Activated CD4-positive, alpha-beta T cell treated with anti-CD3 and anti-CD28 coated beads for 36 hours (primary cell): ENCODE results near the gene TMEM238L. TPM values are rescaled to one million over a fixed set of nuclear protein-coding genes. Genes with fewer than 3 reads are reported as not detected.
A peak's percentile ranks its signal among the peaks of the same experiment; 100 is the strongest.

Source experiments
- ATAC-seq: fragments of 200-7000 bp; cut with Tn5 transposase; one replicate; pipeline ENCODE4 v1.10.0; 2021; ENCODE audit warnings: mild to moderate bottlenecking, moderate library complexity
- CTCF ChIA-PET: fragments of 350-600 bp; sonication (Branson Sonifier 250); formaldehyde crosslinking; loops from one replicate; lab custom pipeline; 2021; ENCODE audit warnings: antibody characterized with exemption; lab: Charles Lee
- POLR2A ChIA-PET: fragments of 350-600 bp; sonication (Branson Sonifier 250); formaldehyde crosslinking; loops from one replicate; lab custom pipeline; 2021; ENCODE audit warnings: antibody characterized with exemption, inconsistent platforms; lab: Charles Lee
- DNase-seq: peaks from one replicate; pipeline ENCODE4 v3.0.0-alpha.2; 2020
- H3K27ac Mint-ChIP-seq: one replicate; pipeline ENCODE4 v1.8.0; 2021; ENCODE audit warnings: mixed read lengths
- H3K27me3 Mint-ChIP-seq: one replicate; pipeline ENCODE4 v1.8.0; 2021; ENCODE audit warnings: mixed read lengths
- H3K36me3 Mint-ChIP-seq: one replicate; pipeline ENCODE4 v1.8.0; 2021; ENCODE audit warnings: low read depth, mixed read lengths
- H3K4me1 Mint-ChIP-seq: one replicate; pipeline ENCODE4 v1.8.0; 2021; ENCODE audit warnings: mixed read lengths
- H3K4me3 Mint-ChIP-seq: one replicate; pipeline ENCODE4 v1.8.0; 2021; ENCODE audit warnings: mild to moderate bottlenecking, moderate library complexity, mixed read lengths
- H3K9me3 Mint-ChIP-seq: one replicate; pipeline ENCODE4 v1.8.0; 2021; ENCODE audit warnings: low read depth, mixed read lengths
- intact Hi-C, 2 experiments: fragments of 100-400 bp; cut with DNase I in 1 of 2; cut with micrococcal nuclease in 1 of 2; formaldehyde crosslinking; loops; one replicate each; pipeline versions ENCODE4 v1.14.2 to v1.15.1; 2022 to 2024; cut with DNase I, micrococcal nuclease
- total RNA-seq, 2 experiments: library from RNA; stranded (reverse); gene quantifications; one replicate each; pipeline ENCODE4 v1.2.3, GENCODE V29; 2021

The TMEM238L gene
- total RNA-seq, 2 experiments from 2014 or later, result not detected

- Mint-ChIP-seq H3K9me3 (no peaks in the 10 kb centered on the region), H3K36me3 (no peaks in the 10 kb centered on the region), H3K27ac (no peak overlapping the region), H3K4me1 (no peaks in the 10 kb centered on the region), H3K27me3 (no peaks in the 10 kb centered on the region), H3K4me3 (no peak overlapping the region)
- DNase-seq (no peak), ATAC-seq (no peak)
- intact Hi-C loops, result no loop called here
- CTCF ChIA-PET, result no interaction called here
- POLR2A ChIA-PET, result no interaction called here
Observed at GRCh38 chr17:10804546-10804945, 647 bp upstream of the TMEM238L start.

GRCh38 chr17:10803350-10803749, 549 bp downstream of the TMEM238L start:
- CTCF ChIA-PET, result no interaction called here
- no peak for ATAC-seq
- no peaks in the 10 kb centered on the region for H3K36me3 Mint-ChIP-seq

GRCh38 chr17:10802496-10803284, 1.2 kb downstream of the TMEM238L start:
- no peaks in the 10 kb centered on the region for H3K4me1 Mint-ChIP-seq
- no peaks in the 10 kb centered on the region for H3K9me3 Mint-ChIP-seq
- ChIA-PET CTCF (no interaction called here), POLR2A (no interaction called here)
- no peaks in the 10 kb centered on the region for H3K27me3 Mint-ChIP-seq
- H3K36me3 Mint-ChIP-seq, result no peaks in the 10 kb centered on the region
- no peak overlapping the region for H3K27ac Mint-ChIP-seq
- intact Hi-C loops, result no loop called here
- H3K4me3 Mint-ChIP-seq, result no peak overlapping the region
- ATAC-seq (no peak), DNase-seq (no peak)

More at GRCh38 chr17:10803350-10803749, 549 bp downstream of the TMEM238L start:
- POLR2A ChIA-PET, result no interaction called here
- Mint-ChIP-seq H3K27me3 (no peaks in the 10 kb centered on the region), H3K4me3 (no peak overlapping the region), H3K4me1 (no peaks in the 10 kb centered on the region), H3K27ac (no peak overlapping the region), H3K9me3 (no peaks in the 10 kb centered on the region)
- DNase-seq, result no peak
- intact Hi-C loops, result no loop called here

- no peak for DNase-seq
- intact Hi-C loops, result no loop called here
- ATAC-seq, result no peak
- Mint-ChIP-seq H3K27me3 (no peaks in the 10 kb centered on the region), H3K9me3 (no peaks in the 10 kb centered on the region), H3K36me3 (no peaks in the 10 kb centered on the region), H3K4me1 (no peaks in the 10 kb centered on the region), H3K27ac (no peak overlapping the region), H3K4me3 (no peak overlapping the region)
- ChIA-PET CTCF (interaction anchor here (0.8 kb wide), 1 partner anchor 26 kb away, joined by 3 read pairs; no protein-coding TSS in a partner anchor), POLR2A (no interaction called here)
Observed at GRCh38 chr17:10799407-10799806, 4.5 kb downstream of the TMEM238L start.

- CTCF ChIA-PET, result no interaction called here
- no peaks in the 10 kb centered on the region for H3K36me3 Mint-ChIP-seq
- DNase-seq (no peak), ATAC-seq (no peak)
- intact Hi-C loops, result no loop called here
- POLR2A ChIA-PET, result no interaction called here
- no peak overlapping the region for H3K4me3 Mint-ChIP-seq
- no peak overlapping the region for H3K27ac Mint-ChIP-seq
- H3K4me1 Mint-ChIP-seq, result no peaks in the 10 kb centered on the region
- H3K27me3 Mint-ChIP-seq, result no peaks in the 10 kb centered on the region
- no peaks in the 10 kb centered on the region for H3K9me3 Mint-ChIP-seq
Observed at GRCh38 chr17:10798910-10799309, 5.0 kb downstream of the TMEM238L start.

GRCh38 chr17:10798332-10798749, 5.6 kb downstream of the TMEM238L start:
- ChIA-PET POLR2A (no interaction called here), CTCF (no interaction called here)
- no peaks in the 10 kb centered on the region for H3K9me3 Mint-ChIP-seq
- intact Hi-C loops, result no loop called here
- no peak overlapping the region for H3K4me3 Mint-ChIP-seq
- no peaks in the 10 kb centered on the region for H3K36me3 Mint-ChIP-seq
- ATAC-seq (no peak), DNase-seq (no peak)
- no peaks in the 10 kb centered on the region for H3K4me1 Mint-ChIP-seq
- H3K27me3 Mint-ChIP-seq, result no peaks in the 10 kb centered on the region
- no peak overlapping the region for H3K27ac Mint-ChIP-seq

- Mint-ChIP-seq H3K27me3 (no peaks in the 10 kb centered on the region), H3K9me3 (no peaks in the 10 kb centered on the region), H3K4me1 (no peaks in the 10 kb centered on the region), H3K4me3 (no peak overlapping the region), H3K27ac (no peak overlapping the region), H3K36me3 (no peaks in the 10 kb centered on the region)
- no peak for DNase-seq
- intact Hi-C loops, result no loop called here
- ATAC-seq, result no peak
- POLR2A ChIA-PET, result no interaction called here
- CTCF ChIA-PET, result interaction anchor here (1.0 kb wide), 1 partner anchor 25 kb away, joined by 3 read pairs; no protein-coding TSS in a partner anchor
Observed at GRCh38 chr17:10797476-10798328, 6.2 kb downstream of the TMEM238L start.

- DNase-seq, result no peak
- H3K36me3 Mint-ChIP-seq, result no peaks in the 10 kb centered on the region
- H3K27me3 Mint-ChIP-seq, result no peaks in the 10 kb centered on the region
- ATAC-seq, result no peak
- ChIA-PET POLR2A (no interaction called here), CTCF (interaction anchor here (0.6 to 1.3 kb wide), 2 partner anchors 21 to 134 kb away, joined by 3 to 5 read pairs; no protein-coding TSS in a partner anchor)
- H3K9me3 Mint-ChIP-seq, result no peaks in the 10 kb centered on the region
- H3K4me3 Mint-ChIP-seq, result no peak overlapping the region
- H3K4me1 Mint-ChIP-seq, result no peaks in the 10 kb centered on the region
- intact Hi-C loops, result no loop called here
- H3K27ac Mint-ChIP-seq, result no peak overlapping the region
Observed at GRCh38 chr17:10793816-10794215, 10.1 kb downstream of the TMEM238L start.

GRCh38 chr17:10793256-10793655, 10.6 kb downstream of the TMEM238L start:
- DNase-seq (no peak), ATAC-seq (no peak)
- Mint-ChIP-seq H3K4me1 (no peaks in the 10 kb centered on the region), H3K27me3 (no peaks in the 10 kb centered on the region), H3K4me3 (no peak overlapping the region), H3K36me3 (no peaks in the 10 kb centered on the region), H3K27ac (no peak overlapping the region), H3K9me3 (no peaks in the 10 kb centered on the region)
- CTCF ChIA-PET, result no interaction called here
- intact Hi-C loops, result no loop called here
- POLR2A ChIA-PET, result no interaction called here

GRCh38 chr17:10792151-10792550, 11.7 kb downstream of the TMEM238L start:
- Mint-ChIP-seq H3K4me1 (no peaks in the 10 kb centered on the region), H3K27ac (no peak overlapping the region), H3K4me3 (no peak overlapping the region), H3K36me3 (no peaks in the 10 kb centered on the region), H3K27me3 (peaks cover 2% of the 10 kb centered on the region), H3K9me3 (no peaks in the 10 kb centered on the region)
- intact Hi-C loops, result no loop called here
- CTCF ChIA-PET, result no interaction called here
- peak; percentile 38 for DNase-seq
- POLR2A ChIA-PET, result no interaction called here
- ATAC-seq, result peak; percentile 51

GRCh38 chr17:10790491-10791401, 13.2 kb downstream of the TMEM238L start:
- no peak for DNase-seq
- no peak overlapping the region for H3K4me3 Mint-ChIP-seq
- POLR2A ChIA-PET, result no interaction called here
- H3K27me3 Mint-ChIP-seq, result peaks cover 2% of the 10 kb centered on the region
- H3K9me3 Mint-ChIP-seq, result no peaks in the 10 kb centered on the region
- H3K4me1 Mint-ChIP-seq, result no peaks in the 10 kb centered on the region
- CTCF ChIA-PET, result interaction anchor here (0.7 to 1.1 kb wide), 3 partner anchors 29 to 508 kb away, joined by 3 read pairs; no protein-coding TSS in a partner anchor
- H3K27ac Mint-ChIP-seq, result no peak overlapping the region
- intact Hi-C loops, result no loop called here
- ATAC-seq, result no peak
- H3K36me3 Mint-ChIP-seq, result no peaks in the 10 kb centered on the region
